ENCODE data around the gene PAPSS2. TPM values are rescaled to one million over a fixed set of nuclear protein-coding genes. Genes with fewer than 3 reads are reported as not detected.

The PAPSS2 gene
- total RNA-seq, 1 donor from 2014 or later = 61.5 TPM

- DNase-seq (ENCODE audit: low spot score) = no peak
- Mint-ChIP-seq H3K9me3 (ENCODE audit: low read depth) (no peaks in the 10 kb centered on the region), H3K4me3 (ENCODE audit: unreplicated experiment) (no peak overlapping the region), H3K4me1 (ENCODE audit: low read depth) (peaks cover 5% of the 10 kb centered on the region), H3K27ac (ENCODE audit: unreplicated experiment) (no peak overlapping the region), H3K27me3 (ENCODE audit: low read depth) (no peaks in the 10 kb centered on the region), H3K36me3 (ENCODE audit: low read depth) (peaks cover 4% of the 10 kb centered on the region)
- no peak for TF ChIP-seq CTCF (IDR thresholded peaks at IDR 0.05)
Observed at GRCh38 chr10:87759551-87759950, 99.9 kb downstream of the PAPSS2 start.

- no peak for TF ChIP-seq CTCF (IDR thresholded peaks at IDR 0.05)
- Mint-ChIP-seq H3K36me3 (ENCODE audit: low read depth) (peaks cover 5% of the 10 kb centered on the region), H3K9me3 (ENCODE audit: low read depth) (no peaks in the 10 kb centered on the region), H3K27ac (ENCODE audit: unreplicated experiment) (no peak overlapping the region), H3K27me3 (ENCODE audit: low read depth) (no peaks in the 10 kb centered on the region), H3K4me1 (ENCODE audit: low read depth) (peaks cover 5% of the 10 kb centered on the region), H3K4me3 (ENCODE audit: unreplicated experiment) (no peak overlapping the region)
- DNase-seq (ENCODE audit: low spot score) = no peak
Observed at GRCh38 chr10:87760195-87760905, 100.7 kb downstream of the PAPSS2 start.

- peaks cover under 1% of the 10 kb centered on the region for H3K9me3 Mint-ChIP-seq (ENCODE audit: low read depth)
- H3K4me1 Mint-ChIP-seq (ENCODE audit: low read depth) = peaks cover 5% of the 10 kb centered on the region
- H3K27ac Mint-ChIP-seq (ENCODE audit: unreplicated experiment) = no peak overlapping the region
- peaks cover 7% of the 10 kb centered on the region for H3K36me3 Mint-ChIP-seq (ENCODE audit: low read depth)
- no peak for DNase-seq (ENCODE audit: low spot score)
- H3K4me3 Mint-ChIP-seq (ENCODE audit: unreplicated experiment) = no peak overlapping the region
- TF ChIP-seq CTCF (IDR thresholded peaks at IDR 0.05) = no peak
- no peaks in the 10 kb centered on the region for H3K27me3 Mint-ChIP-seq (ENCODE audit: low read depth)
Observed at GRCh38 chr10:87761153-87761552, 101.5 kb downstream of the PAPSS2 start.

GRCh38 chr10:87761892-87762291 lies 102.2 kb downstream of the PAPSS2 start:
- peak overlapping the region; percentile 22 for H3K27ac Mint-ChIP-seq (ENCODE audit: unreplicated experiment)
- no peak for DNase-seq (ENCODE audit: low spot score)
- H3K36me3 Mint-ChIP-seq (ENCODE audit: low read depth) = peaks cover 9% of the 10 kb centered on the region

More at GRCh38 chr10:87761892-87762291, 102.2 kb downstream of the PAPSS2 start:
- H3K9me3 Mint-ChIP-seq (ENCODE audit: low read depth) = peaks cover 2% of the 10 kb centered on the region
- H3K27me3 Mint-ChIP-seq (ENCODE audit: low read depth) = no peaks in the 10 kb centered on the region
- peaks cover 7% of the 10 kb centered on the region for H3K4me1 Mint-ChIP-seq (ENCODE audit: low read depth)
- H3K4me3 Mint-ChIP-seq (ENCODE audit: unreplicated experiment) = no peak overlapping the region
- no peak for TF ChIP-seq CTCF (IDR thresholded peaks at IDR 0.05)

Measured in chondrocyte (in vitro differentiated cells).